ENCODE data around the gene BAG1.

The BAG1 gene

DNA sequence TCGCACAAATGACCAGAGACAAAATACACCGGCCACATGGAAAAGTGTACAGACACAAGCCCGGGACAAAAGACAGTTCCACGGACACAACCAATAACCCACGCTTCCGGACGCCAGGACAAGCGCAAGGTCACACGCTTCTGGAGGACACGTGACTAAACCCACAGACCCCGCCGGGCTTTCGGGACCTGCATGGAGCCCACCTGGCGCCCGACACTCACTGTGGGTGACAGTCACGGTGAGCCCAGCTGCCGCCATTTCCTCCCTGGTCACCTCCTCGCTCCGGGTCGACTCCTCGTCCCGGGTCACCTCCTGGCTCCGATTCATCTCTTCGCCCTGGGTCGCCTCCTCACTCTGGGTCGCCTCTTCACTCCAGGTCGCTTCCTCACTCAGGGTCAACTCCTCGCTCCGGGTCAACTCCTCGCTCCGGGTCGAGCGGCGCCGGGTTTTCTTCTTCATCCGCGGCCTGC, 470 bp downstream of the BAG1 start:
- TF ChIP-seq, protein P1, sequence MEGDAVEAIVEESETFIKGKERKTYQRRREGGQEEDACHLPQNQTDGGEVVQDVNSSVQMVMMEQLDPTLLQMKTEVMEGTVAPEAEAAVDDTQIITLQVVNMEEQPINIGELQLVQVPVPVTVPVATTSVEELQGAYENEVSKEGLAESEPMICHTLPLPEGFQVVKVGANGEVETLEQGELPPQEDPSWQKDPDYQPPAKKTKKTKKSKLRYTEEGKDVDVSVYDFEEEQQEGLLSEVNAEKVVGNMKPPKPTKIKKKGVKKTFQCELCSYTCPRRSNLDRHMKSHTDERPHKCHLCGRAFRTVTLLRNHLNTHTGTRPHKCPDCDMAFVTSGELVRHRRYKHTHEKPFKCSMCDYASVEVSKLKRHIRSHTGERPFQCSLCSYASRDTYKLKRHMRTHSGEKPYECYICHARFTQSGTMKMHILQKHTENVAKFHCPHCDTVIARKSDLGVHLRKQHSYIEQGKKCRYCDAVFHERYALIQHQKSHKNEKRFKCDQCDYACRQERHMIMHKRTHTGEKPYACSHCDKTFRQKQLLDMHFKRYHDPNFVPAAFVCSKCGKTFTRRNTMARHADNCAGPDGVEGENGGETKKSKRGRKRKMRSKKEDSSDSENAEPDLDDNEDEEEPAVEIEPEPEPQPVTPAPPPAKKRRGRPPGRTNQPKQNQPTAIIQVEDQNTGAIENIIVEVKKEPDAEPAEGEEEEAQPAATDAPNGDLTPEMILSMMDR (IDR thresholded peaks at IDR 0.05; ENCODE audit: insufficient read depth, low read length, missing control alignments), result no peak
- POLR2A ChIA-PET, result interaction anchor here (1.0 to 1.4 kb wide), 2 partner anchors 188 to 239 kb away, joined by 4 to 5 read pairs; partner anchors contain the start of genes DNAJA1 and SMU1
- no peak for DNase-seq (ENCODE audit: low read depth, low spot score)
- CTCF ChIA-PET, result interaction anchor here (0.9 to 3.1 kb wide), 3 partner anchors 11 to 206 kb away, joined by 3 to 12 read pairs (median 3); no protein-coding TSS in a partner anchor
- peak overlapping the region; percentile 97 for H3K4me3 ChIP-seq (ENCODE audit: low read depth, low read length)

DNA sequence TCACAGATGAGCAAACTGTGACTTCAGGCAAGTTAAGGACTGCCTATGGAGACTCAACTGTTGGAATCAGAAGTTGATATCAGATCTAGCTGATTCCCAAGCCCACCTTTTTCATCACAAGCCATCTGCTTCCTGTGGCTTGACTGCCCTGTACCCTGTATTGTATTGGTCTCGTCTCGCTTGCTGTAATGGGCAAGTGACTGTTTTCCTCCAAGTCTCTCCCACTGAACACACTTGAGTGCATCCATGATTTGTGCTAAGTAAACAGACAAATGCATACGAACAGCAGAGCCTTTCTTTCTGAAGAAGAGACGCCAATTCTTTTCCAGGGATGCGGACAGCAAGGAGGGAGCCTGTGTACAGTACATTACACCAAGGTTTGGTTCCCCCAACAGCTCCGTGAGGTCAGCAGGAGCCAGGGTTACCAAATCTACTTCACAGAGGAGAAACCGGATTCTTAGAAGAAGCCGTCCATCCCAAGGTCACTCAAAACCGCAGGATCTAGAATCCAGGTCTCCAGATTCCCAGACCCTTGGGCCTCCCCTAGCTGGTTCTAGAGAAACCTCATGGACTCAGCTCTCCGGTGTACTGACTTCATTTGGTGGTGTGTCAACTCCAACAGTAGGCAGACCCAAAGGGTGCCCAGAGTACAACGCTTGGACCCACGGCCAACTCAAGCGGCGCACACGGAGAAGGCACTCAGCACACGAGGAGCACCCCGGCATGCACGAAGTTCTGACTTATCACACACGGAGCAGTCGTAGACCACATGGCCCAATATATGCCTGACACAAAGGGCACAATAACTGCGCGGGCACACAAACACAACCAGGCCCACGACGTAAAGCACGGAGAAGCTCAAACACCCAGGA, 1.1 kb downstream of the BAG1 start:
- CTCF ChIA-PET, result interaction anchor here (0.6 to 3.1 kb wide), 4 partner anchors 11 to 207 kb away, joined by 3 to 12 read pairs (median 3); no protein-coding TSS in a partner anchor
- POLR2A ChIA-PET, result interaction anchor here (0.7 to 1.4 kb wide), 2 partner anchors 187 to 239 kb away, joined by 4 to 5 read pairs; partner anchors contain the start of gene SMU1

DNA sequence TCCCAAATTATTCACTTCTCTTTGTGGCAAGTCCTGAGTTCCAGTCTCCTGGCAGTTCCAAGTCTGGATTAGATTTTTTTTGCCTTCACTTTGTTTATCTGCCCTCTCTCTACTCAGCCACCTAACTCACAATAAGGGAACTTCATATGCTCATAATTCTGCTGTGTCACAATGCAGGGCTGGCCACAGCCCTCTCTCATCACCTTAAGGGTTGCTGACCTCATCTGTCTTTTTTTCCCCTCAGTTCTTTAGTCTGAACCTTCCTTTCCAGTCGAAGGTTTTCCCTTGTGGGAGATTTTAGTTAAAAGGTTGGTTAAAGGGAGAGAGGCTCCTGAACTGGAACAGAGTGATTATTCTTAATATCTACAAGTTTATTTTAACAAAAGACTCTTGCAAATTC, 4.1 kb downstream of the BAG1 start:
- CTCF ChIA-PET, result no interaction called here
- no peak overlapping the region for H3K4me3 ChIP-seq (ENCODE audit: low read depth, low read length)
- no peak for DNase-seq (ENCODE audit: low read depth, low spot score)
- POLR2A ChIA-PET, result no interaction called here
- TF ChIP-seq, protein P1 (IDR thresholded peaks at IDR 0.05; ENCODE audit: insufficient read depth, low read length, missing control alignments), result no peak

More for the DNA sequence above, 1.1 kb downstream of the BAG1 start:
- H3K4me3 ChIP-seq (ENCODE audit: low read depth, low read length), result peak overlapping the region; percentile 97
- TF ChIP-seq, protein P1 (IDR thresholded peaks at IDR 0.05; ENCODE audit: insufficient read depth, low read length, missing control alignments), result no peak
- DNase-seq (ENCODE audit: low read depth, low spot score), result no peak

DNA sequence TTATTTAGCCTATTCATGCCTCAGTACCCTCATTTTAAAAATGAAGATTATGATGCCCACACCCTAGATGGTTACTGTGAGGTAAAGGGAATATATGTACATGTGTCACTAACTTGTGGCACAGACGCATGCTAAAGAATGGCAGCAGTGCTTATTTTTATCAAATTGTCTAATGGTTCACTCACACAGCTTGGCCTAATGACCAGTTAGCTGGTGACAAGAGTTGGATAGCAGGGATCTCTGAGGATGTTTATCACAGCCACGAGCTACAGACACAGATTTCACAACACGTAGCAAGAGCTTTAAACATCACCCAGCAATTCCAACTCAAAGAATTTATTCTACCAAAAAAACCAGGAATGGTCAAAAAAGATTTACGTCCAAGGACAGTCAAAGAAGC, 7.2 kb downstream of the BAG1 start:
- ChIA-PET CTCF (interaction anchor here (0.8 to 1.1 kb wide), 3 partner anchors 9 to 177 kb away, joined by 3 to 4 read pairs (median 3); no protein-coding TSS in a partner anchor), POLR2A (no interaction called here)
- no peak overlapping the region for H3K4me3 ChIP-seq (ENCODE audit: low read depth, low read length)
- DNase-seq (ENCODE audit: low read depth, low spot score), result no peak
- TF ChIP-seq, protein P1 (IDR thresholded peaks at IDR 0.05; ENCODE audit: insufficient read depth, low read length, missing control alignments), result no peak

- CTCF ChIA-PET, result interaction anchor here (1.1 to 1.4 kb wide), 2 partner anchors 30 to 176 kb away, joined by 3 read pairs; no protein-coding TSS in a partner anchor
- POLR2A ChIA-PET, result no interaction called here
Measured at GRCh38 chr9:33256236-33256635, 8.3 kb downstream of the BAG1 start.

More at GRCh38 chr9:33256236-33256635, 8.3 kb downstream of the BAG1 start:
- no peak overlapping the region for H3K4me3 ChIP-seq (ENCODE audit: low read depth, low read length)
- TF ChIP-seq, protein P1 (IDR thresholded peaks at IDR 0.05; ENCODE audit: insufficient read depth, low read length, missing control alignments), result no peak
- no peak for DNase-seq (ENCODE audit: low read depth, low spot score)
